Lung (tissue), 12 donors: ENCODE results near the gene UBE2I. TPM values are rescaled to one million over a fixed set of nuclear protein-coding genes. Genes with fewer than 3 reads are reported as not detected.

Source experiments
- ATAC-seq: fragments of 200-7000 bp; cut with Tn5 transposase; one replicate; pipeline ENCODE4 v1.9.1; 2020; ENCODE audit warnings: moderate number of reproducible peaks; ENCODE audit not compliant: insufficient read depth, low FRiP score
- DNase-seq, 3 donors: peaks; one replicate each; pipeline ENCODE4 v3.0.0-alpha.2; 2013 to 2017
- H3K27ac ChIP-seq, 2 donors: one replicate each; pipeline ENCODE4 v1.5.1; 2013; ENCODE audit warnings: mild to moderate bottlenecking in 2 of 2, moderate library complexity in 2 of 2, control low read depth in 1 of 2, inconsistent platforms in 1 of 2, low read depth in 1 of 2, low read length in 1 of 2
- H3K27me3 ChIP-seq, 3 donors: one replicate each; pipeline ENCODE4 v1.5.1; 2013; ENCODE audit warnings: low read length in 2 of 3; ENCODE audit not compliant: control insufficient read depth in 3 of 3, insufficient read depth in 3 of 3
- H3K36me3 ChIP-seq, 4 donors: one replicate each; pipeline ENCODE4 v1.5.1; 2013; ENCODE audit warnings: low read length in 4 of 4, mild to moderate bottlenecking in 1 of 4, moderate library complexity in 1 of 4; ENCODE audit not compliant: control insufficient read depth in 4 of 4, insufficient read depth in 4 of 4
- H3K4me1 ChIP-seq, 5 donors: one replicate each; pipeline ENCODE4 v1.5.1; 2013; ENCODE audit warnings: low read length in 5 of 5, mild to moderate bottlenecking in 2 of 5, moderate library complexity in 1 of 5; ENCODE audit not compliant: control insufficient read depth in 5 of 5, insufficient read depth in 5 of 5
- H3K4me3 ChIP-seq: one replicate; pipeline ENCODE4 v1.5.1; 2013; ENCODE audit warnings: mild to moderate bottlenecking, control low read depth, moderate library complexity
- H3K9ac ChIP-seq, 2 donors: one replicate each; pipeline ENCODE4 v1.5.1; 2013; ENCODE audit warnings: low read length in 2 of 2, control low read depth in 1 of 2; ENCODE audit not compliant: insufficient read depth in 1 of 2
- H3K9me3 ChIP-seq, 4 donors: one replicate each; pipeline ENCODE4 v1.5.1; 2013; ENCODE audit warnings: low read length in 3 of 4, mild to moderate bottlenecking in 1 of 4, moderate library complexity in 1 of 4; ENCODE audit not compliant: control insufficient read depth in 4 of 4, insufficient read depth in 3 of 4
- WGBS, 2 donors: extraction: QIAGEN DNeasy Blood & Tissue Kit; methylation state at CpG; one replicate each; pipeline ENCODE4 v1.1.7; 2013; 5-methylcytosine and 5-hydroxymethylcytosine counted together
- polyA plus RNA-seq, 2 donors: library from polyadenylated mRNA; stranded (reverse); fragments of 200-250 nt; gene quantifications; one replicate each; pipeline ENCODE4 v1.2.1, GENCODE V29; 2013
- total RNA-seq, 2 donors: library from RNA; depleted of rRNA in 1 of 2; stranded (reverse); fragments of >200 nt in 1 of 2; gene quantifications; one replicate each; pipeline ENCODE4 v1.2.1, GENCODE V29; 2014 to 2021
- TF ChIP-seq, protein P1 (sequence below): IDR thresholded peaks from 2 replicates; pipeline ENCODE4 v1.5.1; 2012; ENCODE audit warnings: mild to moderate bottlenecking; ENCODE audit errors: control extremely low read depth, extremely low read depth
- donor health status: control.
- donor health status: control.
- donor health status: Bipolar disorder and iron deficiency.
- donor health status: healthy.
- donor health status: DM: yes; HTN: yes; CAD: no.

The UBE2I gene
- total and polyA plus RNA-seq, 4 donors: 63.9 to 96.8 (median 81.5) TPM

- DNase-seq (no peak), ATAC-seq (no peak)
- Histone ChIP-seq H3K36me3 (peaks cover 13 to 62% (median 33%) of the 10 kb centered on the region in 4 donors), H3K4me3 (no peak overlapping the region), H3K27ac (no peak overlapping the region), H3K9me3 (peaks cover 0 to 2% (median 0%) of the 10 kb centered on the region in 4 donors), H3K27me3 (no peaks in the 10 kb centered on the region), H3K9ac (no peak overlapping the region), H3K4me1 (peaks cover 0 to 28% (median 10%) of the 10 kb centered on the region in 5 donors)
- 90 to 92% methylated on average over 28 of the region's 28 CpGs for WGBS, 2 donors
- TF ChIP-seq, protein P1, sequence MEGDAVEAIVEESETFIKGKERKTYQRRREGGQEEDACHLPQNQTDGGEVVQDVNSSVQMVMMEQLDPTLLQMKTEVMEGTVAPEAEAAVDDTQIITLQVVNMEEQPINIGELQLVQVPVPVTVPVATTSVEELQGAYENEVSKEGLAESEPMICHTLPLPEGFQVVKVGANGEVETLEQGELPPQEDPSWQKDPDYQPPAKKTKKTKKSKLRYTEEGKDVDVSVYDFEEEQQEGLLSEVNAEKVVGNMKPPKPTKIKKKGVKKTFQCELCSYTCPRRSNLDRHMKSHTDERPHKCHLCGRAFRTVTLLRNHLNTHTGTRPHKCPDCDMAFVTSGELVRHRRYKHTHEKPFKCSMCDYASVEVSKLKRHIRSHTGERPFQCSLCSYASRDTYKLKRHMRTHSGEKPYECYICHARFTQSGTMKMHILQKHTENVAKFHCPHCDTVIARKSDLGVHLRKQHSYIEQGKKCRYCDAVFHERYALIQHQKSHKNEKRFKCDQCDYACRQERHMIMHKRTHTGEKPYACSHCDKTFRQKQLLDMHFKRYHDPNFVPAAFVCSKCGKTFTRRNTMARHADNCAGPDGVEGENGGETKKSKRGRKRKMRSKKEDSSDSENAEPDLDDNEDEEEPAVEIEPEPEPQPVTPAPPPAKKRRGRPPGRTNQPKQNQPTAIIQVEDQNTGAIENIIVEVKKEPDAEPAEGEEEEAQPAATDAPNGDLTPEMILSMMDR: no peak
These were observed 5.1 kb downstream of the UBE2I start for GRCh38 chr16:1314399-1315068.

DNA sequence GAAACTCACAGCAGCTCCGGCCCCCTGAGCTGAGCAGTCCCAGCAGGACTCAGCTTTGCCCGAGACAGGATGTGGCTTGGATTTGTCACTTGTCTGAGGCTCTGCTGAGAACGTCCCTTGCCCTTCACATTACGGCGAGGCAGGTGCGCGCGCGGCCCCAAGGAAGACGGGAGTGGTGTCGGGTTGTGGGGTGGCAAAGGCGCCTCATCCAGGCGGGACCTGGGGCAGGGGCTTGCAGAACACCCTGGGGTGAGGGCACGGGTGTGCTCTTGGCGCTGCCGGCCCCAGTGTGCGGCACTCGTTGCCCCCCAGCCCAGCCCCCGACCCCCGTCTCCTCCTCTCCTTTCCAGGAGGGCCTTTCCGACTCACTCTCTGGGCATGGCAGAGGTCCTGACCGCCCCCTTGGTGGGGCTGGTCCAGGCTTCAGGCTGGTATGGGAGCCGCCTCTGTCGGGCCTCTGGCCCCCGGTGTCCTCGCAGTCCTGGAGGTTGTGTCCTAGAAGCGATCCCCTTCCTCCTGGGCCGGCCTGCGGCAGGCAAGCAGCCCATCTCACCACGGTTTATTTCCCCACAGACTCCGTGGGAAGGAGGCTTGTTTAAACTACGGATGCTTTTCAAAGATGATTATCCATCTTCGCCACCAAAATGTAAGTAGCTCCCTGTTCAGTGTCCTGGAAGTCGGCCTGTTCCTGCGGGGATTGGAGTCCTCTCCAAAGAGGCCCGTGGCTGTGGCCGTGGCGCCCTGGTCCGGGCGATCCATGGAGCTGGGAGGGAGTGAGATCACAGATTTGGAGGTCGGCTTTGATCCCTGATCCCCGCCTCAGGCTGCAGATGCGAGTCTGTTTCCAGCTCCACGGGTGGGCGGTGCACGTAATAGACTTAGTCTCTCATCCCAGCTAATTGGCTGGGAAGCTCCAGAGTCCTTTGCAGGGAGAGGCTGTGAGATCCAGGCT, 5.9 kb downstream of the UBE2I start:
- peaks cover 0 to 28% (median 10%) of the 10 kb centered on the region in 5 donors for H3K4me1 ChIP-seq
- TF ChIP-seq, protein P1: no peak
- H3K9ac ChIP-seq: no peak overlapping the region
- H3K27me3 ChIP-seq: no peaks in the 10 kb centered on the region
- H3K36me3 ChIP-seq: peaks cover 19 to 70% (median 41%) of the 10 kb centered on the region in 4 donors
- H3K9me3 ChIP-seq: peaks cover 0 to 2% (median 0%) of the 10 kb centered on the region in 4 donors
- no peak overlapping the region for H3K4me3 ChIP-seq
- H3K27ac ChIP-seq: no peak overlapping the region
- DNase-seq: no peak
- ATAC-seq: no peak
- 87 to 88% methylated on average over 45 to 46 of the region's 46 CpGs for WGBS, 2 donors

GRCh38 chr16:1316033-1316405, 6.6 kb downstream of the UBE2I start:
- Histone ChIP-seq H3K27me3 (no peaks in the 10 kb centered on the region), H3K36me3 (peaks cover 23 to 77% (median 45%) of the 10 kb centered on the region in 4 donors), H3K4me3 (no peak overlapping the region), H3K9me3 (peaks cover 0 to 2% (median 0%) of the 10 kb centered on the region in 4 donors), H3K9ac (no peak overlapping the region), H3K27ac (no peak overlapping the region), H3K4me1 (peaks cover 0 to 23% (median 5%) of the 10 kb centered on the region in 5 donors)
- WGBS, 2 donors: 88 to 89% methylated on average over 14 of the region's 14 CpGs
- no peak for DNase-seq
- no peak for ATAC-seq
- TF ChIP-seq, protein P1: no peak
